GM12878 (cell line): Measurements from ENCODE around the gene GCNT2. TPM values are rescaled to one million over a fixed set of nuclear protein-coding genes. Genes with fewer than 3 reads are reported as not detected.

Experiments used
- ATAC-seq: fragments of 200-7000 bp; cut with Tn5 transposase; 3 replicates; pipeline ENCODE4 v1.9.1; 2020; ENCODE audit warnings: mild to moderate bottlenecking, moderate library complexity
- BruUV-seq: library from RNA; stranded (reverse); fragments of 400-500 nt; replicated peaks from 2 replicates; lab custom pipeline; 2021; lab: Mats Ljungman, UMichigan
- CTCF ChIA-PET: fragments of 300-600 bp; sonication (Branson Sonifier 250); formaldehyde crosslinking; extraction: SDS; loops from one replicate; lab custom pipeline; 2021; ENCODE audit warnings: inconsistent platforms; lab: Yijun Ruan, JAX
- POLR2A ChIA-PET: fragments of 350-600 bp; formaldehyde crosslinking; extraction: SDS; loops from one replicate; lab custom pipeline; 2021; ENCODE audit warnings: inconsistent platforms; lab: Charles Lee
- RAD21 ChIA-PET: fragments of 300-600 bp; sonication (Branson Sonifier 250); formaldehyde crosslinking; loops from one replicate; lab custom pipeline; 2023; ENCODE audit warnings: antibody characterized with exemption; ENCODE audit not compliant: unreplicated experiment; lab: Charles Lee
- SMC1A ChIA-PET: fragments of 300-600 bp; sonication (Branson Sonifier 250); formaldehyde crosslinking; loops from one replicate; lab custom pipeline; 2023; ENCODE audit not compliant: unreplicated experiment, uncharacterized antibody; lab: Charles Lee
- DNase-seq: peaks from one replicate; pipeline ENCODE4 v3.0.0-alpha.2; 2011; ENCODE audit warnings: low read depth, low spot score
- FAIRE-seq: peaks from 3 replicates; lab custom pipeline; 2011; peaks lifted over from hg19 to GRCh38; lab: Jason Lieb, UNC
- H2AFZ ChIP-seq: 2 replicates; pipeline ENCODE4 v1.6.0; 2011; ENCODE audit warnings: low read depth, low read length, control low read depth; ENCODE audit not compliant: control insufficient read depth
- H3K27ac ChIP-seq: 2 replicates; pipeline ENCODE4 v1.5.1; 2011; ENCODE audit warnings: control low read depth; ENCODE audit not compliant: control insufficient read depth, insufficient read depth
- H3K27me3 ChIP-seq, 2 experiments: replicated peaks in 1 of 2; 2 replicates each; pipeline versions ENCODE4 v1.6.0 to v1.6.1; 2011; ENCODE audit warnings: low read length in 1 of 2; ENCODE audit not compliant: control insufficient read depth in 2 of 2, insufficient read depth in 2 of 2
- H3K36me3 ChIP-seq, 2 experiments: 2 replicates each; pipeline ENCODE4 v1.5.1; 2011; ENCODE audit warnings: low read length in 1 of 2; ENCODE audit not compliant: control insufficient read depth in 2 of 2, insufficient read depth in 2 of 2
- H3K4me1 ChIP-seq: 2 replicates; pipeline ENCODE4 v1.6.1; 2011; ENCODE audit warnings: mild to moderate bottlenecking, low read length, moderate library complexity, mixed read lengths; ENCODE audit not compliant: control insufficient read depth, insufficient read depth
- H3K4me2 ChIP-seq: 2 replicates; pipeline ENCODE4 v1.6.0; 2011; ENCODE audit warnings: control low read depth; ENCODE audit not compliant: control insufficient read depth, insufficient read depth
- H3K4me3 ChIP-seq: fragments of 200-600 bp; sonication (generic); 2 replicates; pipeline ENCODE4 v1.5.1; 2016
- H3K79me2 ChIP-seq: 2 replicates; pipeline ENCODE4 v1.6.0; 2011; ENCODE audit warnings: low read length; ENCODE audit not compliant: control insufficient read depth, insufficient read depth
- H3K9ac ChIP-seq: 2 replicates; pipeline ENCODE4 v1.8.0; 2011; ENCODE audit warnings: low read length, control low read depth, mixed read lengths; ENCODE audit not compliant: control insufficient read depth, insufficient read depth
- H3K9me3 ChIP-seq: replicated peaks from 3 replicates; pipeline ENCODE4 v1.5.1; 2011; ENCODE audit warnings: mild to moderate bottlenecking, low read length; ENCODE audit not compliant: control insufficient read depth, insufficient read depth
- H4K20me1 ChIP-seq: 2 replicates; pipeline ENCODE4 v1.6.0; 2011; ENCODE audit not compliant: control insufficient read depth, insufficient read depth
- ATF3 ChIP-seq: IDR thresholded peaks from 2 replicates; pipeline ENCODE4 v1.6.1; 2011; ENCODE audit warnings: low read depth, mild to moderate bottlenecking, low read length, moderate library complexity, borderline replicate concordance; ENCODE audit errors: extremely low read depth
- ETV6 ChIP-seq, 2 experiments: fragments of 450-650 bp in 1 of 2; IDR thresholded peaks in 1 of 2; conservative IDR thresholded peaks in 1 of 2; 2 replicates each; pipeline ENCODE4 v1.6.1; 2014; ENCODE audit warnings: antibody characterized with exemption in 1 of 2, borderline replicate concordance in 1 of 2, low read depth in 1 of 2, mild to moderate bottlenecking in 1 of 2, moderate library complexity in 1 of 2
- HDAC6 ChIP-seq: fragments of 200-600 bp; sonication (generic); IDR thresholded peaks from one replicate; pipeline ENCODE4 v1.8.0; 2017; ENCODE audit warnings: antibody characterized with exemption; ENCODE audit not compliant: unreplicated experiment
- MEF2A ChIP-seq: IDR thresholded peaks from 2 replicates; pipeline ENCODE4 v1.6.1; 2011; ENCODE audit warnings: low read depth, mild to moderate bottlenecking, low read length, moderate library complexity; ENCODE audit not compliant: insufficient read depth
- PML ChIP-seq: IDR thresholded peaks from 2 replicates; pipeline ENCODE4 v1.6.1; 2012; ENCODE audit warnings: low read length, inconsistent platforms
- SPI1 ChIP-seq: IDR thresholded peaks from 2 replicates; pipeline ENCODE4 v1.6.1; 2011; ENCODE audit warnings: low read depth, mild to moderate bottlenecking, low read length, moderate library complexity, borderline replicate concordance; ENCODE audit not compliant: insufficient read depth
- ZBTB11 ChIP-seq: fragments of 450-650 bp; formaldehyde crosslinking; IDR thresholded peaks from 2 replicates; pipeline ENCODE4 v1.5.0; 2022; ENCODE audit warnings: mild to moderate bottlenecking, missing genetic modification characterization
- WGBS: methylation state at CpG from one replicate; pipeline ENCODE4 v1.1.6; 2016; ENCODE audit warnings: low lambda C conversion rate; ENCODE audit not compliant: insufficient replicate concordance, insufficient coverage; ENCODE audit errors: missing lambda C conversion rate; 5-methylcytosine and 5-hydroxymethylcytosine counted together
- in situ Hi-C: fragments of 300-500 bp; cut with MboI; formaldehyde crosslinking; loops from 9 replicates; pipeline ENCODE4 v1.14.3; 2018; ENCODE audit warnings: mixed read lengths
- intact Hi-C: fragments of 100-400 bp; cut with micrococcal nuclease; formaldehyde crosslinking; loops from one replicate; pipeline ENCODE4 v1.14.2; 2022; ENCODE audit not compliant: unreplicated experiment
- polyA plus RNA-seq, 11 experiments: library from polyadenylated mRNA; depleted of rRNA in 4 of 11; unstranded in 6 of 11; stranded (reverse) in 5 of 11; fragments of >200 nt; fragmentation: Nextera tagmentation in 4 of 11; fragmentation: Illumina TruSeq in 1 of 11; extraction: Ambion mirVana in 4 of 11; extraction: Trizol in 1 of 11; gene quantifications; 1 replicate in 1 of 11; 2 replicates in 10 of 11; pipeline versions ENCODE4 v1.2.1 to v1.2.3, GENCODE V29; 2011 to 2016; ENCODE audit warnings: inconsistent platforms in 2 of 11, missing spikeins in 2 of 11, low read depth in 1 of 11
- total RNA-seq, 4 experiments: library from RNA; depleted of rRNA in 3 of 4; stranded (reverse); fragments of >200 nt in 3 of 4; fragmentation: Illumina TruSeq in 1 of 4; extraction: Trizol in 1 of 4; gene quantifications; 2 replicates each; pipeline versions ENCODE4 v1.2.1 to v1.2.3, GENCODE V29; 2013 to 2021

The GCNT2 gene
- total and polyA plus RNA-seq, 10 of the 15 experiments (the other 5 are each of a cell fraction or from before 2014, with no cell fraction given): 5.0 to 21.6 (median 11.9) TPM

GRCh38 chr6:10630178-10630577, 109.0 kb downstream of the GCNT2 start:
- POLR2A ChIA-PET: interaction anchor here (0.6 to 0.7 kb wide), 2 partner anchors 278 to 348 kb away, joined by 3 read pairs; no protein-coding TSS in a partner anchor
- TF ChIP-seq PML: no peak
- TF ChIP-seq, all 136 proteins: peak for 0
- 100% methylated on average over 1 of the region's 1 CpG for WGBS
- FAIRE-seq (no peak), ATAC-seq (no peak), DNase-seq (no peak)
- Histone ChIP-seq H3K9ac (no peak overlapping the region), H3K4me3 (no peak overlapping the region), H2AFZ (no peak overlapping the region), H3K4me2 (no peak overlapping the region), H3K27me3 (no peaks in the 10 kb centered on the region), H3K4me1 (no peaks in the 10 kb centered on the region; the same call in 1 of the 2 replicates), H4K20me1 (no peaks in the 10 kb centered on the region), H3K36me3 (peaks cover 0 to 13% of the 10 kb centered on the region in 2 experiments; a peak in 2 of 4 replicates), H3K79me2 (no peaks in the 10 kb centered on the region), H3K9me3 (no peaks in the 10 kb centered on the region), H3K27ac (no peak overlapping the region)
- ChIA-PET RAD21 (interaction anchor here (0.7 kb wide), 2 partner anchors 99 to 172 kb away, joined by 3 read pairs; no protein-coding TSS in a partner anchor), SMC1A (interaction anchor here (0.6 kb wide), 1 partner anchor 710 kb away, joined by 4 read pairs; no protein-coding TSS in a partner anchor), CTCF (interaction anchor here (0.7 to 1.2 kb wide), 3 partner anchors 12 to 403 kb away, joined by 3 to 5 read pairs (median 4); no protein-coding TSS in a partner anchor)
- in situ Hi-C loops: no loop called here
- intact Hi-C loops: no loop called here
- no TSS peak for BruUV-seq

GRCh38 chr6:10633216-10633615, 112.1 kb downstream of the GCNT2 start:
- SMC1A ChIA-PET: no interaction called here
- Histone ChIP-seq H2AFZ (no peak overlapping the region), H3K9ac (no peak overlapping the region), H3K27me3 (no peaks in the 10 kb centered on the region), H4K20me1 (no peaks in the 10 kb centered on the region), H3K4me1 (no peaks in the 10 kb centered on the region; the same call in 1 of the 2 replicates), H3K36me3 (peaks cover 0 to 2% of the 10 kb centered on the region in 2 experiments; a peak in 1 of 4 replicates), H3K79me2 (no peaks in the 10 kb centered on the region), H3K4me3 (no peak overlapping the region), H3K4me2 (no peak overlapping the region), H3K9me3 (no peaks in the 10 kb centered on the region), H3K27ac (no peak overlapping the region)
- FAIRE-seq (peak; percentile 78), DNase-seq (peak; percentile 36), ATAC-seq (peak; percentile 94)
- no TSS peak for BruUV-seq
- in situ Hi-C loops: no loop called here
- CTCF ChIA-PET: interaction anchor here (0.6 kb wide), 1 partner anchor 22 kb away, joined by 4 read pairs; no protein-coding TSS in a partner anchor
- POLR2A ChIA-PET: no interaction called here
- RAD21 ChIA-PET: no interaction called here
- TF ChIP-seq SPI1 (peak; percentile 66), ZBTB11 (CRISPR knock-in tag) (no peak), HDAC6 (no peak), ETV6 (conservative IDR thresholded peaks at IDR 0.05 in 1 of 2, IDR thresholded peaks at IDR 0.05 in 1 of 2; ENCODE audit: borderline replicate concordance in 1 of 2, low read depth in 1 of 2) (peak in 1 of 2 experiments; percentile 57; a peak in 2 of 4 replicates), MEF2A (0 out of 2 replicates have a peak, but pooled peaks have one; percentile 8), ATF3 (no peak)
- intact Hi-C loops: no loop called here
- WGBS: 79% methylated on average over 1 of the region's 1 CpG
